GM12878 (cell line): ENCODE results near the gene PLXDC1. TPM values are rescaled to one million over a fixed set of nuclear protein-coding genes. Genes with fewer than 3 reads are reported as not detected.

ENCODE experiments used
- ATAC-seq: fragments of 200-7000 bp; cut with Tn5 transposase; 3 replicates; pipeline ENCODE4 v1.9.1; 2020; ENCODE audit warnings: mild to moderate bottlenecking, moderate library complexity
- BruUV-seq: library from RNA; stranded (reverse); fragments of 400-500 nt; replicated peaks from 2 replicates; lab custom pipeline; 2021; lab: Mats Ljungman, UMichigan
- CTCF ChIA-PET: fragments of 300-600 bp; sonication (Branson Sonifier 250); formaldehyde crosslinking; extraction: SDS; loops from one replicate; lab custom pipeline; 2021; ENCODE audit warnings: inconsistent platforms; lab: Yijun Ruan, JAX
- POLR2A ChIA-PET: fragments of 350-600 bp; formaldehyde crosslinking; extraction: SDS; loops from one replicate; lab custom pipeline; 2021; ENCODE audit warnings: inconsistent platforms; lab: Charles Lee
- RAD21 ChIA-PET: fragments of 300-600 bp; sonication (Branson Sonifier 250); formaldehyde crosslinking; loops from one replicate; lab custom pipeline; 2023; ENCODE audit warnings: antibody characterized with exemption; ENCODE audit not compliant: unreplicated experiment; lab: Charles Lee
- SMC1A ChIA-PET: fragments of 300-600 bp; sonication (Branson Sonifier 250); formaldehyde crosslinking; loops from one replicate; lab custom pipeline; 2023; ENCODE audit not compliant: unreplicated experiment, uncharacterized antibody; lab: Charles Lee
- DNase-seq: peaks from one replicate; pipeline ENCODE4 v3.0.0-alpha.2; 2011; ENCODE audit warnings: low read depth, low spot score
- FAIRE-seq: peaks from 3 replicates; lab custom pipeline; 2011; peaks lifted over from hg19 to GRCh38; lab: Jason Lieb, UNC
- H2AFZ ChIP-seq: 2 replicates; pipeline ENCODE4 v1.6.0; 2011; ENCODE audit warnings: low read depth, low read length, control low read depth; ENCODE audit not compliant: control insufficient read depth
- H3K27ac ChIP-seq: 2 replicates; pipeline ENCODE4 v1.5.1; 2011; ENCODE audit warnings: control low read depth; ENCODE audit not compliant: control insufficient read depth, insufficient read depth
- H3K27me3 ChIP-seq, 2 experiments: replicated peaks in 1 of 2; 2 replicates each; pipeline versions ENCODE4 v1.6.0 to v1.6.1; 2011; ENCODE audit warnings: low read length in 1 of 2; ENCODE audit not compliant: control insufficient read depth in 2 of 2, insufficient read depth in 2 of 2
- H3K36me3 ChIP-seq, 2 experiments: 2 replicates each; pipeline ENCODE4 v1.5.1; 2011; ENCODE audit warnings: low read length in 1 of 2; ENCODE audit not compliant: control insufficient read depth in 2 of 2, insufficient read depth in 2 of 2
- H3K4me1 ChIP-seq: 2 replicates; pipeline ENCODE4 v1.6.1; 2011; ENCODE audit warnings: mild to moderate bottlenecking, low read length, moderate library complexity, mixed read lengths; ENCODE audit not compliant: control insufficient read depth, insufficient read depth
- H3K4me2 ChIP-seq: 2 replicates; pipeline ENCODE4 v1.6.0; 2011; ENCODE audit warnings: control low read depth; ENCODE audit not compliant: control insufficient read depth, insufficient read depth
- H3K4me3 ChIP-seq: fragments of 200-600 bp; sonication (generic); 2 replicates; pipeline ENCODE4 v1.5.1; 2016
- H3K79me2 ChIP-seq: 2 replicates; pipeline ENCODE4 v1.6.0; 2011; ENCODE audit warnings: low read length; ENCODE audit not compliant: control insufficient read depth, insufficient read depth
- H3K9ac ChIP-seq: 2 replicates; pipeline ENCODE4 v1.8.0; 2011; ENCODE audit warnings: low read length, control low read depth, mixed read lengths; ENCODE audit not compliant: control insufficient read depth, insufficient read depth
- H3K9me3 ChIP-seq: replicated peaks from 3 replicates; pipeline ENCODE4 v1.5.1; 2011; ENCODE audit warnings: mild to moderate bottlenecking, low read length; ENCODE audit not compliant: control insufficient read depth, insufficient read depth
- H4K20me1 ChIP-seq: 2 replicates; pipeline ENCODE4 v1.6.0; 2011; ENCODE audit not compliant: control insufficient read depth, insufficient read depth
- KDM1A ChIP-seq: fragments of 200-600 bp; sonication (generic); IDR thresholded peaks from 2 replicates; pipeline ENCODE4 v1.6.1; 2016; ENCODE audit warnings: borderline replicate concordance
- MEF2B ChIP-seq: fragments of 450-650 bp; IDR thresholded peaks from 2 replicates; pipeline ENCODE4 v1.6.1; 2018; ENCODE audit warnings: mild to moderate bottlenecking, moderate library complexity; ENCODE audit not compliant: partially characterized antibody, poor library complexity, severe bottlenecking
- NFYB ChIP-seq: IDR thresholded peaks from 2 replicates; pipeline ENCODE4 v1.6.1; 2011; ENCODE audit warnings: low read depth, mild to moderate bottlenecking, low read length, improper control_type of control experiment, moderate library complexity; ENCODE audit not compliant: insufficient read depth
- RAD21 ChIP-seq: IDR thresholded peaks from 2 replicates; pipeline ENCODE4 v1.6.1; 2011; ENCODE audit warnings: mild to moderate bottlenecking, low read depth, low read length, moderate library complexity; ENCODE audit not compliant: insufficient read depth
- SIN3A ChIP-seq: IDR thresholded peaks from 2 replicates; pipeline ENCODE4 v1.6.1; 2012; ENCODE audit warnings: low read depth, low read length, improper control_type of control experiment
- SMC3 ChIP-seq: IDR thresholded peaks from 2 replicates; pipeline ENCODE4 v1.6.1; 2011; ENCODE audit warnings: low read length, improper control_type of control experiment, borderline replicate concordance
- TCF3 ChIP-seq: IDR thresholded peaks from 2 replicates; pipeline ENCODE4 v1.6.1; 2012; ENCODE audit warnings: low read depth, mild to moderate bottlenecking, low read length, borderline replicate concordance; ENCODE audit not compliant: insufficient read depth
- ZNF24 ChIP-seq: fragments of 450-650 bp; IDR thresholded peaks from 2 replicates; pipeline ENCODE4 v1.6.1; 2017; ENCODE audit warnings: antibody characterized with exemption, mild to moderate bottlenecking
- WGBS: methylation state at CpG from one replicate; pipeline ENCODE4 v1.1.6; 2016; ENCODE audit warnings: low lambda C conversion rate; ENCODE audit not compliant: insufficient replicate concordance, insufficient coverage; ENCODE audit errors: missing lambda C conversion rate; 5-methylcytosine and 5-hydroxymethylcytosine counted together
- in situ Hi-C: fragments of 300-500 bp; cut with MboI; formaldehyde crosslinking; loops from 9 replicates; pipeline ENCODE4 v1.14.3; 2018; ENCODE audit warnings: mixed read lengths
- intact Hi-C: fragments of 100-400 bp; cut with micrococcal nuclease; formaldehyde crosslinking; loops from one replicate; pipeline ENCODE4 v1.14.2; 2022; ENCODE audit not compliant: unreplicated experiment
- polyA plus RNA-seq, 11 experiments: library from polyadenylated mRNA; depleted of rRNA in 4 of 11; unstranded in 6 of 11; stranded (reverse) in 5 of 11; fragments of >200 nt; fragmentation: Nextera tagmentation in 4 of 11; fragmentation: Illumina TruSeq in 1 of 11; extraction: Ambion mirVana in 4 of 11; extraction: Trizol in 1 of 11; gene quantifications; 1 replicate in 1 of 11; 2 replicates in 10 of 11; pipeline versions ENCODE4 v1.2.1 to v1.2.3, GENCODE V29; 2011 to 2016; ENCODE audit warnings: inconsistent platforms in 2 of 11, missing spikeins in 2 of 11, low read depth in 1 of 11
- total RNA-seq, 4 experiments: library from RNA; depleted of rRNA in 3 of 4; stranded (reverse); fragments of >200 nt in 3 of 4; fragmentation: Illumina TruSeq in 1 of 4; extraction: Trizol in 1 of 4; gene quantifications; 2 replicates each; pipeline versions ENCODE4 v1.2.1 to v1.2.3, GENCODE V29; 2013 to 2021
- TF ChIP-seq, protein P1 (sequence below): fragments of 450-650 bp; IDR thresholded peaks from 2 replicates; pipeline ENCODE4 v1.6.1; 2017; ENCODE audit warnings: mild to moderate bottlenecking, moderate library complexity

The PLXDC1 gene
- total and polyA plus RNA-seq, 10 of the 15 experiments (the other 5 are each of a cell fraction or from before 2014, with no cell fraction given), result 0.03 to 0.30 (median 0.22) TPM; not detected in 7

DNA sequence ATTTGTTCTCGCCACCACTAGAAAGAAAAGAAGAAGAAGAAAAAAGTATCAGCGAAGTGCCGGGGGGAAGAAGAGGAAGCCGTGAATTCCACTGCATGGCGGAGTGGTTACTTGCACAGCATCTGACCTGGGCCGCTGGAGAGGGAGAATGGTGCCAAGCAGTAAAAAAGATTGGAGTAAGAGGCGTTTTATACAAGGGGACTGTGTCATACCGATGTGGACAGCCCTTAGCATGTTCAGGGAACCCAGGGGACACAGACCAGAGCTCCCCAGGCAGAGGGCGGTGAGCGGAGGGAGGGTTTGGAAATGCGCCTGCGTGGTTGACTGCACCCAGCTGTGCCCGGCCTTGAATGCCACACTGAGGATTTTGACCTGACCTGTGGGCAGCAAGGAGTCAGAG is 52.8 kb downstream of the PLXDC1 start:
- WGBS, result 18% methylated on average over 13 of the region's 13 CpGs
- no TSS peak for BruUV-seq
- Histone ChIP-seq H2AFZ (no peak overlapping the region), H3K36me3 (no peaks in the 10 kb centered on the region), H3K4me1 (peaks cover 23% of the 10 kb centered on the region), H4K20me1 (no peaks in the 10 kb centered on the region), H3K4me2 (no peak overlapping the region), H3K4me3 (no peak overlapping the region), H3K79me2 (no peaks in the 10 kb centered on the region), H3K9me3 (no peaks in the 10 kb centered on the region; the same call in 2 of the 3 replicates), H3K9ac (no peak overlapping the region), H3K27me3 (peaks cover 0 to 4% of the 10 kb centered on the region in 2 experiments; a peak in 1 of 4 replicates), H3K27ac (no peak overlapping the region)
- POLR2A ChIA-PET, result no interaction called here
- DNase-seq, result no peak
- in situ Hi-C loops, result no loop called here
- TF ChIP-seq TCF3, result 0 out of 2 replicates have a peak, but pooled peaks have one; percentile 48
- TF ChIP-seq RAD21, result no peak
- CTCF ChIA-PET, result interaction anchor here (1.0 to 1.2 kb wide), 2 partner anchors 18 to 23 kb away, joined by 3 read pairs; no protein-coding TSS in a partner anchor
- ATAC-seq, result peak; percentile 41
- intact Hi-C loops, result loop anchor here (10.0 kb wide), 1 partner anchor 46 kb away; no protein-coding TSS in a partner anchor
- SMC1A ChIA-PET, result no interaction called here
- no peak for FAIRE-seq
- RAD21 ChIA-PET, result no interaction called here

GRCh38 chr17:39097537-39097936 is 53.9 kb downstream of the PLXDC1 start:
- 79% methylated on average over 7 of the region's 7 CpGs for WGBS
- H3K27me3 ChIP-seq, result peaks cover 0 to 4% of the 10 kb centered on the region in 2 experiments; a peak in 1 of 4 replicates
- no TSS peak for BruUV-seq
- ATAC-seq, result no peak
- no peak overlapping the region for H3K4me3 ChIP-seq
- ChIA-PET RAD21 (interaction anchor here (0.7 kb wide), 2 partner anchors 111 to 539 kb away, joined by 3 to 4 read pairs; no protein-coding TSS in a partner anchor), SMC1A (interaction anchor here (0.7 kb wide), 2 partner anchors 21 to 56 kb away, joined by 3 read pairs; no protein-coding TSS in a partner anchor), POLR2A (interaction anchor here (0.6 kb wide), 1 partner anchor 21 kb away, joined by 5 read pairs; no protein-coding TSS in a partner anchor), CTCF (interaction anchor here (1.0 kb wide), 1 partner anchor 22 kb away, joined by 3 read pairs; no protein-coding TSS in a partner anchor)
- no peaks in the 10 kb centered on the region for H3K79me2 ChIP-seq
- no peaks in the 10 kb centered on the region for H3K36me3 ChIP-seq
- H2AFZ ChIP-seq, result no peak overlapping the region
- peaks cover 27% of the 10 kb centered on the region for H3K4me1 ChIP-seq
- H3K4me2 ChIP-seq, result no peak overlapping the region
- no peak overlapping the region for H3K27ac ChIP-seq
- FAIRE-seq, result no peak
- H4K20me1 ChIP-seq, result no peaks in the 10 kb centered on the region
- intact Hi-C loops, result loop anchor here (10.0 kb wide), 1 partner anchor 47 kb away; no protein-coding TSS in a partner anchor
- no peak overlapping the region for H3K9ac ChIP-seq
- no peaks in the 10 kb centered on the region; the same call in 2 of the 3 replicates for H3K9me3 ChIP-seq
- in situ Hi-C loops, result no loop called here
- DNase-seq, result no peak
- no peak for TF ChIP-seq MEF2B
- no peak for TF ChIP-seq SMC3
- no peak for TF ChIP-seq SIN3A
- no peak for TF ChIP-seq KDM1A
- no peak for TF ChIP-seq ZNF24
- TF ChIP-seq NFYB, result no peak
- TF ChIP-seq, protein P1, sequence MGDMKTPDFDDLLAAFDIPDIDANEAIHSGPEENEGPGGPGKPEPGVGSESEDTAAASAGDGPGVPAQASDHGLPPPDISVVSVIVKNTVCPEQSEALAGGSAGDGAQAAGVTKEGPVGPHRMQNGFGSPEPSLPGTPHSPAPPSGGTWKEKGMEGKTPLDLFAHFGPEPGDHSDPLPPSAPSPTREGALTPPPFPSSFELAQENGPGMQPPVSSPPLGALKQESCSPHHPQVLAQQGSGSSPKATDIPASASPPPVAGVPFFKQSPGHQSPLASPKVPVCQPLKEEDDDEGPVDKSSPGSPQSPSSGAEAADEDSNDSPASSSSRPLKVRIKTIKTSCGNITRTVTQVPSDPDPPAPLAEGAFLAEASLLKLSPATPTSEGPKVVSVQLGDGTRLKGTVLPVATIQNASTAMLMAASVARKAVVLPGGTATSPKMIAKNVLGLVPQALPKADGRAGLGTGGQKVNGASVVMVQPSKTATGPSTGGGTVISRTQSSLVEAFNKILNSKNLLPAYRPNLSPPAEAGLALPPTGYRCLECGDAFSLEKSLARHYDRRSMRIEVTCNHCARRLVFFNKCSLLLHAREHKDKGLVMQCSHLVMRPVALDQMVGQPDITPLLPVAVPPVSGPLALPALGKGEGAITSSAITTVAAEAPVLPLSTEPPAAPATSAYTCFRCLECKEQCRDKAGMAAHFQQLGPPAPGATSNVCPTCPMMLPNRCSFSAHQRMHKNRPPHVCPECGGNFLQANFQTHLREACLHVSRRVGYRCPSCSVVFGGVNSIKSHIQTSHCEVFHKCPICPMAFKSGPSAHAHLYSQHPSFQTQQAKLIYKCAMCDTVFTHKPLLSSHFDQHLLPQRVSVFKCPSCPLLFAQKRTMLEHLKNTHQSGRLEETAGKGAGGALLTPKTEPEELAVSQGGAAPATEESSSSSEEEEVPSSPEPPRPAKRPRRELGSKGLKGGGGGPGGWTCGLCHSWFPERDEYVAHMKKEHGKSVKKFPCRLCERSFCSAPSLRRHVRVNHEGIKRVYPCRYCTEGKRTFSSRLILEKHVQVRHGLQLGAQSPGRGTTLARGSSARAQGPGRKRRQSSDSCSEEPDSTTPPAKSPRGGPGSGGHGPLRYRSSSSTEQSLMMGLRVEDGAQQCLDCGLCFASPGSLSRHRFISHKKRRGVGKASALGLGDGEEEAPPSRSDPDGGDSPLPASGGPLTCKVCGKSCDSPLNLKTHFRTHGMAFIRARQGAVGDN, result no peak
